ENCODE measurements around the gene SULT4A1.

SULT4A1 gene

GRCh38 chr22:43886231-43886630 is 23.9 kb upstream of the SULT4A1 start:
- H3K79me2 ChIP-seq (ENCODE audit: control insufficient read depth, insufficient read depth, low read length, unreplicated experiment) = no peaks in the 10 kb centered on the region
- H3K4me1 ChIP-seq (ENCODE audit: control insufficient read depth, insufficient read depth, low read length, unreplicated experiment) = no peaks in the 10 kb centered on the region
- H2AFZ ChIP-seq (ENCODE audit: low read length, unreplicated experiment) = no peak overlapping the region
- H3K27ac ChIP-seq (ENCODE audit: low read depth, low read length) = no peak overlapping the region
- H3K36me3 ChIP-seq (ENCODE audit: insufficient read depth, low read length) = no peaks in the 10 kb centered on the region
- H3K27me3 ChIP-seq (ENCODE audit: insufficient read depth, low read length) = peaks cover 2% of the 10 kb centered on the region; the same call in 1 of the 2 replicates
- H3K4me3 ChIP-seq (ENCODE audit: low read depth, low read length) = no peak overlapping the region

DNA sequence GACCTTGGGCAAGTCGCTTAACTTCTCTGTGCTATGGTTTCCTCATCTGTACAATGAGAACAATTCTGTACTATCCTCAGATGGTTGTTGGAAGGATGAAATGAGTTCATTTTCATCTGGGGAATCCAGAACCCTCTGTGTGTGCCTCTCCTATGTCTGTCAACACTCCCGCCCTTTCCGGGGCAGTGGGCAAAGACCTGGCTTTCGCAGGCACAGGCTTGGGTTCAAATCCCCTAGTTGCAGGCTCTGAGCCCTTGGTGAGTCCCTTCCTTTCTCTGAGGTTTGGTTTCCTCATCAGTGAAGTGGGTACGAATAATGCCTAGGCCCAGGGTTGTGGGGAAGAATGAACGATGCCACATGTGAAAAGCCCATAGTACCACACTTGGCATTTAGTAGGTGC is 23.5 kb upstream of the SULT4A1 start:
- H3K27ac ChIP-seq (ENCODE audit: low read depth, low read length) = no peak overlapping the region
- H3K27me3 ChIP-seq (ENCODE audit: insufficient read depth, low read length) = no peaks in the 10 kb centered on the region
- no peak overlapping the region for H3K4me3 ChIP-seq (ENCODE audit: low read depth, low read length)
- no peaks in the 10 kb centered on the region for H3K36me3 ChIP-seq (ENCODE audit: insufficient read depth, low read length)
- H3K4me1 ChIP-seq (ENCODE audit: control insufficient read depth, insufficient read depth, low read length, unreplicated experiment) = no peaks in the 10 kb centered on the region
- H2AFZ ChIP-seq (ENCODE audit: low read length, unreplicated experiment) = no peak overlapping the region
- H3K79me2 ChIP-seq (ENCODE audit: control insufficient read depth, insufficient read depth, low read length, unreplicated experiment) = no peaks in the 10 kb centered on the region

DNA sequence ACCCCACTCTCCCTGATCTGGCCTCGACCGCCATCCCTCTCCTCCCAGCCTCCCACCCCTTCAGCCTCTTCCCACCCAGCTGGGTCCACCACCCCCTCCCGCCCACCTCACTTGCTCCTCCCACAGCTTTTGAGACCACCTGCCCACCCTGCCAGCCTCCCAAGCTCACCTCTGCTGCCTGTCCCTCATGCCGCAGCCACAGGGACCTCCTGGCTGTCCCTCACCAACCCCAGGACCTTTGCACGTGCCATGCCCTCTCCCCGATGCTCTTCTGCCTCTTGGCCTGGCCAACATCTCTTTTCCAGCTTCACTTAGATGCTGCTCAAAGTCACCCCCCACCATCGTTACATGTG is 23.0 kb upstream of the SULT4A1 start:
- no peaks in the 10 kb centered on the region for H3K4me1 ChIP-seq (ENCODE audit: control insufficient read depth, insufficient read depth, low read length, unreplicated experiment)
- H3K27ac ChIP-seq (ENCODE audit: low read depth, low read length) = no peak overlapping the region
- no peaks in the 10 kb centered on the region for H3K27me3 ChIP-seq (ENCODE audit: insufficient read depth, low read length)
- no peak overlapping the region for H2AFZ ChIP-seq (ENCODE audit: low read length, unreplicated experiment)
- H3K4me3 ChIP-seq (ENCODE audit: low read depth, low read length) = no peak overlapping the region
- H3K79me2 ChIP-seq (ENCODE audit: control insufficient read depth, insufficient read depth, low read length, unreplicated experiment) = no peaks in the 10 kb centered on the region
- no peaks in the 10 kb centered on the region for H3K36me3 ChIP-seq (ENCODE audit: insufficient read depth, low read length)

DNA sequence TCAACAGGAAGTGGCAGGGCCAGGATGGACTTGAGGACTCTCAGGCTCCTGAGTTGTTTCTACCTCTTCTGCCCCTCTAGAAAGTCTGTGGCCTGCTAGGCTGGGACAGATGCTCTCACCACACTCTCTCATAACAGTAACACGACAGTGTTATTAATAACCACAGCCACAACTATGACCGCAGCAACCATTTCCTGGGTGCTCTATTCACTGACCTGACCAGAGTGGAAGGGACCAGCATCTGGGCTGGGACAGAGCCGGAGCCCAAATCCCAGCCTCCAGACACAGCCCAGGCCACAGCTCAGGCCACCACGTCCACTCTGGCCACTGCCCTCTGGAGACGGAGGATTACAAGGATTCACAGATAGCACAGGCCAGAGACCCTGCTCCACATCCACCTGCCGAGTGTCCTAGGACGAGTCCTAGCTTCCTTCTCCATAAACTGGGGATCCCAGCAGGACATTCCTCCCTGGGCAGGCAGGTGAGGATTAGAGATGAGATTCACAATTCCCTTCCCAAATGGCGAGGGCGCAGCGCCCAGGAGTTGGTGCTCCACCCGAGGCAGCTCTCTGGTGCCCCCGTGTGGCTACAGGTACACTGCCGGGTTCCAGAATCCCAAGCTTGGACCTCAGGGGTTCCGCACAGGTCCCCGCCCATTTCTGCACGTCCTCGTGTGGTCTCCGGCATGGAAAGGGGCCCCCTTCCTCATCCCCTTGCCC is 22.4 kb upstream of the SULT4A1 start:
- H2AFZ ChIP-seq (ENCODE audit: low read length, unreplicated experiment) = no peak overlapping the region
- no peaks in the 10 kb centered on the region for H3K4me1 ChIP-seq (ENCODE audit: control insufficient read depth, insufficient read depth, low read length, unreplicated experiment)
- no peaks in the 10 kb centered on the region for H3K79me2 ChIP-seq (ENCODE audit: control insufficient read depth, insufficient read depth, low read length, unreplicated experiment)
- H3K4me3 ChIP-seq (ENCODE audit: low read depth, low read length) = no peak overlapping the region
- H3K27ac ChIP-seq (ENCODE audit: low read depth, low read length) = no peak overlapping the region
- no peaks in the 10 kb centered on the region for H3K36me3 ChIP-seq (ENCODE audit: insufficient read depth, low read length)
- no peaks in the 10 kb centered on the region for H3K27me3 ChIP-seq (ENCODE audit: insufficient read depth, low read length)

DNA sequence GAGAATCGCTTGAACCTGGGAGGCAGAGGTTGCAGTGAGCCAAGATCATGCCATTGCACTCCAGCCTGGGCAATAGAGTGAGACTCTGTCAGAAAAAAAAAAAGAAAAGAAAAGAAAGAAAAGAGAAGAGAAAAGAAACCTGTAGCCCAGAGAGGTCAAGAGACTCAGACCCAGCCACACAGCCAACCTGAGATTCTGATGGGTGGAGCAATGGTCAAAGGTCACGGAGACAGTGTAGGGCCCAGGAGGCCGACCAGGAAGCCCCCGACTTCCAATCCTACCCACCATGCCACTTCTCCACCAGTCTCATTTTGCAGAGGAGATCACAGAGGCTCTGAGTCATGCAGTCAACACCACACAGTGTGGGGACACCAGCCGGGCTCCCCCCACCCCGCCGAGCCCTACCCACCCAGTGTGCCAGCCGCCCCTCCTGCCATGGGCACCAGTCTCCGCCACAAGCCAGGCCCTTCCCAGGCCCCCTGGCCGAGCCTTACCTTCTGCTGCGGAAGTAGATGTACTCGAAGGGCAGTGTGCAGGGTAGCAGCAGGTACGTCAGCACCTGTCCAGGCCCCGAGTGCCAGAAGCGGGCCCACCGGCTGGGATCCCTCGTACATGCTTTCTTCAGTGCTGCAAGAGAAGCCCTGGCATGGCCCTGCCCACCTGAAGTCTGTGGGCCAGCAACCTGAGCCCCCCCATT is 21.6 kb upstream of the SULT4A1 start:
- no peaks in the 10 kb centered on the region for H3K79me2 ChIP-seq (ENCODE audit: control insufficient read depth, insufficient read depth, low read length, unreplicated experiment)
- no peak overlapping the region for H2AFZ ChIP-seq (ENCODE audit: low read length, unreplicated experiment)
- no peaks in the 10 kb centered on the region for H3K4me1 ChIP-seq (ENCODE audit: control insufficient read depth, insufficient read depth, low read length, unreplicated experiment)
- no peaks in the 10 kb centered on the region for H3K36me3 ChIP-seq (ENCODE audit: insufficient read depth, low read length)
- no peak overlapping the region for H3K27ac ChIP-seq (ENCODE audit: low read depth, low read length)
- no peak overlapping the region for H3K4me3 ChIP-seq (ENCODE audit: low read depth, low read length)
- H3K27me3 ChIP-seq (ENCODE audit: insufficient read depth, low read length) = no peaks in the 10 kb centered on the region

- Histone ChIP-seq H3K27me3 (ENCODE audit: insufficient read depth, low read length) (peaks cover 2% of the 10 kb centered on the region; the same call in 1 of the 2 replicates), H3K79me2 (ENCODE audit: control insufficient read depth, insufficient read depth, low read length, unreplicated experiment) (no peaks in the 10 kb centered on the region), H3K27ac (ENCODE audit: low read depth, low read length) (no peak overlapping the region), H3K36me3 (ENCODE audit: insufficient read depth, low read length) (no peaks in the 10 kb centered on the region), H2AFZ (ENCODE audit: low read length, unreplicated experiment) (no peak overlapping the region), H3K4me3 (ENCODE audit: low read depth, low read length) (no peak overlapping the region), H3K4me1 (ENCODE audit: control insufficient read depth, insufficient read depth, low read length, unreplicated experiment) (no peaks in the 10 kb centered on the region)
Measured at GRCh38 chr22:43883012-43883661, 20.8 kb upstream of the SULT4A1 start.

- Histone ChIP-seq H3K4me3 (ENCODE audit: low read depth, low read length) (no peak overlapping the region), H3K27ac (ENCODE audit: low read depth, low read length) (no peak overlapping the region), H3K4me1 (ENCODE audit: control insufficient read depth, insufficient read depth, low read length, unreplicated experiment) (no peaks in the 10 kb centered on the region), H3K27me3 (ENCODE audit: insufficient read depth, low read length) (peaks cover 7% of the 10 kb centered on the region; the same call in 1 of the 2 replicates), H3K79me2 (ENCODE audit: control insufficient read depth, insufficient read depth, low read length, unreplicated experiment) (no peaks in the 10 kb centered on the region), H2AFZ (ENCODE audit: low read length, unreplicated experiment) (no peak overlapping the region), H3K36me3 (ENCODE audit: insufficient read depth, low read length) (no peaks in the 10 kb centered on the region)
Measured at GRCh38 chr22:43882122-43882767, 19.9 kb upstream of the SULT4A1 start.

DNA sequence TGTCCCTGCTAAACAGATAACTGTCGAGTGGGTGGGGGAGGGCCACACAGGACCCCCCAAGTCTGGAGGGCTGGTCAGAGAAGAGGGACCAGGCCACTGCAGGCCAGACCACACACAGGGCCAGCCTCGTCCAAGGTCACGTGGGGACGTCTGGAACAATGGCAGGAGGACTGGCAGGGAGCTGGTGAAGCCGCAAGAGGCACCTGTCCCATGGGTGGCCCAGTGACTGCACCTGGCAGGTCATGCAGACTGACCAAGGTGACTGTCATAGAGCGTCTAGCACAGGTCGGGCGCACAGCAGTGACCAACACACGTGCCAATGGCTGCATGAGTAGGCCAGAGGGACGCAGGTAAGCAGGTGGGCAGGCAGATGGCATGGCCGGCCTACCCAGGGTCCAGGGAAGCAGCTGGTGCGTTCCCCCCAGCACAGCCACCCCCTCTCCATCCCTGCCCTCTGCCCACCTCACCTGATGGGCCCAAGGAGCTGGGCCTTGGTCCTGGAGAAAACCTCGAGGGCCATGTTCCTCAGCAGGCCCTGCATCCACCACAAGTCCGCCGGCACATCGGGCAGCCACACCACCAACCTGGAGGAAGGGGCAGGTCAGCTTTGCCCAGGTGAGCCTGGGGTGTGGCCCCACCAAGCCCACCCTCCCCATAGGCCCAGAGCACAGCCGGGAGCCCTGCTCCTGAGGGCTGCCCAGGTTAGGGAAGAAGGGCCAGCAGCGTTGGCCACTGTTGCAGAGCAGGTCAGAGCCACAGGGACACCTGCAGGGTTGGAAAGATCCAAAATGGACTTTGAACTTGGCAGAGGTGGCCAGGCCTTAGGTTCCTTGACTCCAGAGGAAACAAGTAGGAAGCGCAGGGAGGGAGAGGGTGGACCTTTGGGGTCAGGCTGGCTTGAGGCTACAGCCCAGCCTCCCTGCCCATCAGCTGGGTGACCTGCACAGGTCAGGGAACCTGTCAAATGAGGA is 19.1 kb upstream of the SULT4A1 start:
- Histone ChIP-seq H3K36me3 (ENCODE audit: insufficient read depth, low read length) (no peaks in the 10 kb centered on the region), H3K27ac (ENCODE audit: low read depth, low read length) (no peak overlapping the region)

DNA sequence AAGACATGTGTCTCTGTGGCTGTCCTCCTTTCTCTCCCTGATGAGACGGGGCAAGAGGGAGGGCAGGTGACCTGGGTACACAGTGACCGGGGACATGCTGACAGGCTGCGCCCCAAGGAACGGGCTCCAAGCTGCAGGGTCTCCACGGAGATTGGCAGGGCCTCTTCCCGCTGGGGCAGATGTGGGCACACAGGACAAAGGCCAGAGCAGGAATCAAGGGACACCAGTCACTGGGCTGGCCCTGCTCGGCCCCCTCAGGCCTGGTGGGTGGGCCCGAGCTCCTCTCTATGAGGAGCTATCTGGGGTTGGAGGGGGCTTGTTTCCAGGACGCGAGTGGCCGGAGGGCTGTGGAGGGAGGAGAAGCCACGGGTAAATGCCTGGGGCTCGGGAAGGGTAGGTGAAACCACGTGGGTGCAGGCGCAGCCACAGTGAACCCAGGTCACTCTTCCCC is 18.3 kb upstream of the SULT4A1 start:
- H3K36me3 ChIP-seq (ENCODE audit: insufficient read depth, low read length) = no peaks in the 10 kb centered on the region
- H3K79me2 ChIP-seq (ENCODE audit: control insufficient read depth, insufficient read depth, low read length, unreplicated experiment) = no peaks in the 10 kb centered on the region
- no peak overlapping the region for H3K4me3 ChIP-seq (ENCODE audit: low read depth, low read length)
- no peaks in the 10 kb centered on the region for H3K4me1 ChIP-seq (ENCODE audit: control insufficient read depth, insufficient read depth, low read length, unreplicated experiment)
- no peak overlapping the region for H2AFZ ChIP-seq (ENCODE audit: low read length, unreplicated experiment)
- H3K27me3 ChIP-seq (ENCODE audit: insufficient read depth, low read length) = peaks cover 17% of the 10 kb centered on the region
- no peak overlapping the region for H3K27ac ChIP-seq (ENCODE audit: low read depth, low read length)

More for the DNA sequence above, 19.1 kb upstream of the SULT4A1 start:
- Histone ChIP-seq H3K4me3 (ENCODE audit: low read depth, low read length) (no peak overlapping the region), H3K4me1 (ENCODE audit: control insufficient read depth, insufficient read depth, low read length, unreplicated experiment) (no peaks in the 10 kb centered on the region), H3K79me2 (ENCODE audit: control insufficient read depth, insufficient read depth, low read length, unreplicated experiment) (no peaks in the 10 kb centered on the region), H2AFZ (ENCODE audit: low read length, unreplicated experiment) (no peak overlapping the region), H3K27me3 (ENCODE audit: insufficient read depth, low read length) (peaks cover 12% of the 10 kb centered on the region)

Measured in ACC112 (cell line).